HG02759 (cell line): ENCODE results near the gene MYO1B.
"Not testable (repeated sequence)": the region's sequence is repeated elsewhere in the genome, so short reads cannot be mapped to it uniquely, and the experiment has no call there.

Experiments used
- ATAC-seq: cut with Tn5 transposase; IDR thresholded peaks from one replicate; pipeline ENCODE4 v1.9.1; 2021; ENCODE audit warnings: mild to moderate bottlenecking, moderate library complexity; ENCODE audit not compliant: unreplicated experiment

The MYO1B gene

GRCh38 chr2:191436368-191437055 is 191.3 kb downstream of the MYO1B start:
- ATAC-seq, result no peak

- no peak for ATAC-seq
Observed at GRCh38 chr2:191439481-191439880, 194.3 kb downstream of the MYO1B start.

DNA sequence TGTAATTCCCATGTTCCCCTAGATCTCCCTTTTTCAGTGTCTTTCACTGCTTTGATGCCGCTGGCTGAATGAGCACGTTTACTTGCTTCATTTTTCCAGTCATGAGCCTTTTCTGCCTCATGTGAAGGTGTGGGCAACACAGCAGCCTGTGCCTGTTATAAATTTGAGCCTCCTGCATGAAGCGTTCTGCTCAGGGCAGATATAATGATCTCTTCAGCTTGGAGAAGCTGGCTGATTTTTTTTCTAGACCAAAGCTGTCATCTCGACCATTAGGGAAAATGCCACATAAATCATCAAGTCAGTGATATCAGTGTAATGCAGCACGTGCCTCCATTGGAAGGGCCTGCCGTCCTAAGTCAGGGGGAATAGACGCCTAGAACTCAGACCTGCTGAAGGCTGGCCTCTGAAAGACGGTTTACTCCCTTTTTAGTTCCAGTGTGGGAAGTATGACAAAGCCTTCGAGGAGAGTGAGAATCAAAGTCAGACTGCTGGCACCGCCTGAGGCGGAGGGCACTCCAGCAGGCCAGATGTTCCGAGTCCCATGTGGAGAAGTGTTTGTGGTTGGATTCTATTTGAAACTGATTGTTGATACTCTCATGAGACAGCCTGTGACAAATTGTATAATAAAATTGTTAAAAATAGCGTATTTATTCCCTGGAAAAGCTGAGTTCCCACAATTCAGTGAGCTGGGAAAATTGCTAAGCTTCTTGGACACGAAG is 196.5 kb downstream of the MYO1B start:
- ATAC-seq, result no peak

- ATAC-seq, result no peak
Observed at GRCh38 chr2:191443446-191443845, 198.2 kb downstream of the MYO1B start.

DNA sequence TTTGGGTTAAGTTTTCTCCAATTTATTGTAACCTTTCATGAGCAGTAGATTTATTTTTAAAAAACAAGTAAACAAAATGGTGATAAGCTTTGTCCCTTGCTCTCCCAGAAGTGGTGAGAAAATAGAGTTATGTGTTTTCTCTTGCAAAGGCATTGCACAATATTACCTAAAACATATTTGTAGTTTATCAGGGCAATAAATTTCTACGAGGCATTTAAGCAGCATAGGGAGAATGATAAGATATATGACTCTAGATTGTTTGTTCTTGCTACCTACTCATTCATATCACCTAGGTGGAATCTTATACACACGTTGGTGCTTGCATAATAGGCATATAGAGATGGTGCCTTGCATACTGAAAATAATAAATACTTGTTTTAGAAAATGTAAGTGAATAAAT is 201.7 kb downstream of the MYO1B start:
- no peak for ATAC-seq

DNA sequence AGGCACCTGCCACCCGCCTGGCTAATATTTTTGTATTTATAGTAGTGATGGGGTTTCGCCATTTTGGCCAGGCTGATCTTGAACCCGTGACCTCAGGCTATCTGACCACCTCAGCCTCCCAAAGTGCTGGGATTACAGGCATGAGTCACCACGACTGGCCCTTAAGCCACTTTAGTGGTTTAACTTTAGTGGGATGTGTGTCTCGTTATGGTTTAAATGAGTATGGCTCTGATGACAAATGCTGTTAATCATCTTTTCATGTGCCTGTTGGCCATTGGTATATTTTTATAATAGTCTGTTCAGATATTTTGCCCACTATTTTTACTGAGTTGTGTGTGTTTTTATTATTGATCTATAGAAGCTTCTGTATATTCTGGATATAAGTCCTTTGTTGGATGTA is 205.9 kb downstream of the MYO1B start:
- ATAC-seq, result no peak

DNA sequence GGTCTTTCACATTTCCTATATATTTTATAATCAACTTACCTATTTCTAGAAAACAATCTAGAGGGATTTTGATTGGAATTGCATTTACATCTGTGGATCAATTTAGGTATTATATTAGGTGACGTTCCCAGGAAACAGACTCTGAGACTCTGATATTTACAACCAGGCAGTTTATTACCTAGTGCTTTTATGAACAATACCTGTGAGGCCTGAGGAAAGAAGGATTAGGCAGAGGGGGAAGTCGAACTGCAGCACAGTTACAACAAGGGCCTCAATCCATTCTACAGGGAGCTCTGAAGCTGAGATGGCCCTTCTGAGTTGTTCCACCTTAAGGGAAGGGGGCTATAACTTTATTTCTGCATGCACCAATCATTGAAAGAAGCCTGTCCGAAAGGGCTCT is 206.9 kb downstream of the MYO1B start:
- ATAC-seq, result no peak

GRCh38 chr2:191453761-191454160 is 208.6 kb downstream of the MYO1B start:
- ATAC-seq, result no peak

GRCh38 chr2:191456506-191456905 is 211.3 kb downstream of the MYO1B start:
- ATAC-seq, result not testable (repeated sequence)

GRCh38 chr2:191459158-191459557 is 214.0 kb downstream of the MYO1B start:
- ATAC-seq, result no peak

DNA sequence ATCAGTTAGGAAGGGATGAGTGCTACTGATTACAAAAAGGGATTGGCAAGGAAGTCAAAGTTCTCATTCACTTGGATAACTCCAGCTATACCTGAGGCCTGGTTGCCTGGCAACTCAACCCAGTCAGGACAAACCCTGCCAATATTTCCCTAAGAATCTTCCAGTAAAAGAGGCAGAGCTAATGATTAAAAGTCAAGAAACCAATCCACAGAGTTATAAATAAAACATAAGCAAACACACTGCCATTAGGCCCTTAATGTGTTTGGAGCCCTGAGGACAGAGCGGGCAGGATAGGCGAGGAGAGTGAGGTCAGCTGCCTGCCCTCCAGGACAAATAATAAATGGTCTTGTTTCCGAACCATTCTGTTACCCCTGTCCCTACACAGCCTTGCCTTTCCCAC is 217.2 kb downstream of the MYO1B start:
- ATAC-seq, result no peak

- ATAC-seq, result no peak
Observed at GRCh38 chr2:191463790-191464189, 218.6 kb downstream of the MYO1B start.

- ATAC-seq, result no peak
Observed at GRCh38 chr2:191465766-191466420, 220.7 kb downstream of the MYO1B start.

DNA sequence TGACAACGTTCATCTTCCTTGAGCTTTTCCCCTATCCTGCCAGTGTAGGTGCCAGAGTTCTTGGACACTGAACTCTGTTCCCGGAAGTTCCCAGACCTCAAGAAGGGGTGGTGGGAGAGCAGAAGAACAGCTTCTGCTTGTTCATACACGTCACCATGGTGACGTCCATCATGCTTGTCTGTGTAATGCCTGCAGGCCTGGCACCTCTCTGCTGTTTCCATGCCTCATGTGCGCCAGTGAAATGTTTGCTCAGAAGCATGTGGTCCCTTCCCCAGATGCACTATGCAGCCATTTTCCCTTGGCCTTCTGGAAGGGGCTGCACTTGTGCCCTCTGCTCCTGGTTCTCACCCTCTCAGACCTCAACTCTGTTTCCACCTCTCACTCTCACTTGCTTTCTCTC is 221.9 kb downstream of the MYO1B start:
- ATAC-seq, result no peak

GRCh38 chr2:191470306-191470705 is 225.1 kb downstream of the MYO1B start:
- ATAC-seq, result no peak

GRCh38 chr2:191474464-191474863 is 229.3 kb downstream of the MYO1B start:
- no peak for ATAC-seq
